ENCODE data around the gene LTB. TPM values are rescaled to one million over a fixed set of nuclear protein-coding genes. Genes with fewer than 3 reads are reported as not detected.

LTB gene
- total RNA-seq, 4 donors from 2014 or later, result not detected

- TF ChIP-seq POLR2A (IDR thresholded peaks at IDR 0.05), result no peak
- TF ChIP-seq, protein P1, sequence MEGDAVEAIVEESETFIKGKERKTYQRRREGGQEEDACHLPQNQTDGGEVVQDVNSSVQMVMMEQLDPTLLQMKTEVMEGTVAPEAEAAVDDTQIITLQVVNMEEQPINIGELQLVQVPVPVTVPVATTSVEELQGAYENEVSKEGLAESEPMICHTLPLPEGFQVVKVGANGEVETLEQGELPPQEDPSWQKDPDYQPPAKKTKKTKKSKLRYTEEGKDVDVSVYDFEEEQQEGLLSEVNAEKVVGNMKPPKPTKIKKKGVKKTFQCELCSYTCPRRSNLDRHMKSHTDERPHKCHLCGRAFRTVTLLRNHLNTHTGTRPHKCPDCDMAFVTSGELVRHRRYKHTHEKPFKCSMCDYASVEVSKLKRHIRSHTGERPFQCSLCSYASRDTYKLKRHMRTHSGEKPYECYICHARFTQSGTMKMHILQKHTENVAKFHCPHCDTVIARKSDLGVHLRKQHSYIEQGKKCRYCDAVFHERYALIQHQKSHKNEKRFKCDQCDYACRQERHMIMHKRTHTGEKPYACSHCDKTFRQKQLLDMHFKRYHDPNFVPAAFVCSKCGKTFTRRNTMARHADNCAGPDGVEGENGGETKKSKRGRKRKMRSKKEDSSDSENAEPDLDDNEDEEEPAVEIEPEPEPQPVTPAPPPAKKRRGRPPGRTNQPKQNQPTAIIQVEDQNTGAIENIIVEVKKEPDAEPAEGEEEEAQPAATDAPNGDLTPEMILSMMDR (IDR thresholded peaks at IDR 0.05), result no peak
- intact Hi-C loops (cut with DNase I), result loop anchor here (10.0 kb wide), 1 partner anchor 46 kb away; the partner anchor contains the start of gene MICB
- Histone ChIP-seq H3K4me1 (peaks cover 24 to 25% of the 10 kb centered on the region in 2 donors), H3K9me3 (no peaks in the 10 kb centered on the region), H3K27ac (peak overlapping the region; percentile 92 to 99 (median 97)), H3K4me3 (replicated peaks in 1 of 3) (peak overlapping the region; percentile 28 to 77 (median 75)), H3K27me3 (no peaks in the 10 kb centered on the region), H3K36me3 (peaks cover 45 to 46% of the 10 kb centered on the region in 2 donors)
- 13 to 17% methylated on average over 4 of the region's 4 CpGs for WGBS, 2 donors
- DNase-seq, result no peak
Measured at GRCh38 chr6:31540640-31541039, 41.6 kb downstream of the LTB start.

GRCh38 chr6:31538805-31539400 lies 43.3 kb downstream of the LTB start:
- Histone ChIP-seq H3K27ac (no peak overlapping the region), H3K4me3 (replicated peaks in 1 of 3) (no peak overlapping the region), H3K27me3 (no peaks in the 10 kb centered on the region), H3K4me1 (peaks cover 24 to 25% of the 10 kb centered on the region in 2 donors), H3K9me3 (no peaks in the 10 kb centered on the region), H3K36me3 (peaks cover 62 to 63% of the 10 kb centered on the region in 2 donors)
- intact Hi-C loops (cut with DNase I), result no loop called here
- WGBS, 2 donors, result 59 to 69% methylated on average over 6 of the region's 6 CpGs
- TF ChIP-seq, protein P1 (IDR thresholded peaks at IDR 0.05), result no peak
- no peak for TF ChIP-seq POLR2A (IDR thresholded peaks at IDR 0.05)
- no peak for DNase-seq

GRCh38 chr6:31535538-31536324 lies 46.5 kb downstream of the LTB start:
- Histone ChIP-seq H3K4me3 (replicated peaks in 1 of 3) (no peak overlapping the region), H3K9me3 (no peaks in the 10 kb centered on the region), H3K27me3 (no peaks in the 10 kb centered on the region), H3K27ac (no peak overlapping the region), H3K4me1 (peaks cover 17 to 19% of the 10 kb centered on the region in 2 donors), H3K36me3 (peaks cover 87 to 95% of the 10 kb centered on the region in 2 donors)
- intact Hi-C loops (cut with DNase I), result no loop called here
- no peak for TF ChIP-seq POLR2A (IDR thresholded peaks at IDR 0.05)
- 34 to 43% methylated on average over 2 of the region's 2 CpGs for WGBS, 2 donors
- no peak for DNase-seq

GRCh38 chr6:31534521-31535040 lies 47.6 kb downstream of the LTB start:
- Histone ChIP-seq H3K9me3 (no peaks in the 10 kb centered on the region), H3K4me3 (replicated peaks in 1 of 3) (no peak overlapping the region), H3K27me3 (no peaks in the 10 kb centered on the region), H3K36me3 (peaks cover 91 to 97% of the 10 kb centered on the region in 2 donors), H3K27ac (no peak overlapping the region), H3K4me1 (peaks cover 6 to 8% of the 10 kb centered on the region in 2 donors)
- no peak for TF ChIP-seq POLR2A (IDR thresholded peaks at IDR 0.05)
- TF ChIP-seq, protein P1 (IDR thresholded peaks at IDR 0.05), result no peak
- intact Hi-C loops (cut with DNase I), result no loop called here
- 90 to 91% methylated on average over 24 of the region's 24 CpGs for WGBS, 2 donors
- DNase-seq, result no peak

DNA sequence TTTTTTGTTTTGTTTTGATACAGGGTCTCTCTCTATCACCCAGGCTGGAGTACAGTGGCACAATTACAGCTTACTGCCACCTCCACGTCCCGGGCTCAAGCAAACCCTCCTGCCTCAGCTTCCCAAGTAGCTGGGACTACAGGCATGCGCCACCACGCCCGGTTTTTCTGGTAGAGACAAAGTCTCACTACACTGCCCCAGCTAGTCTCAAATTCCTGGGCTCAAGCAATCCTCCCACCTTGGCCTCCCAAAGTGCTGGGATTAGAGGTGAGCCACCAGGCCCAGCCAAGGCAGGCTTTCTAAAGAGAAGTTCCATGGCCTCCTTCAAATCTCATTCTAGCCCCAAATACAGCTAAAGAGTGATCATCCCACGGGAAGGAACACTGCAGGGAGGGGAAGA lies 48.2 kb downstream of the LTB start:
- H3K4me3 ChIP-seq (replicated peaks in 1 of 3), result no peak overlapping the region
- H3K36me3 ChIP-seq, result peaks cover 87 to 94% of the 10 kb centered on the region in 2 donors
- H3K27ac ChIP-seq, result no peak overlapping the region
- H3K4me1 ChIP-seq, result peaks cover under 1 to 2% of the 10 kb centered on the region in 2 donors
- 92 to 93% methylated on average over 6 of the region's 6 CpGs for WGBS, 2 donors
- TF ChIP-seq, protein P1 (IDR thresholded peaks at IDR 0.05), result no peak
- no peak for TF ChIP-seq POLR2A (IDR thresholded peaks at IDR 0.05)
- no peaks in the 10 kb centered on the region for H3K9me3 ChIP-seq
- H3K27me3 ChIP-seq, result no peaks in the 10 kb centered on the region
- no peak for DNase-seq
- intact Hi-C loops (cut with DNase I), result no loop called here

Measured in thyroid gland (tissue), 4 donors.